ENCODE data around the gene H6PD.

Gene H6PD

DNA sequence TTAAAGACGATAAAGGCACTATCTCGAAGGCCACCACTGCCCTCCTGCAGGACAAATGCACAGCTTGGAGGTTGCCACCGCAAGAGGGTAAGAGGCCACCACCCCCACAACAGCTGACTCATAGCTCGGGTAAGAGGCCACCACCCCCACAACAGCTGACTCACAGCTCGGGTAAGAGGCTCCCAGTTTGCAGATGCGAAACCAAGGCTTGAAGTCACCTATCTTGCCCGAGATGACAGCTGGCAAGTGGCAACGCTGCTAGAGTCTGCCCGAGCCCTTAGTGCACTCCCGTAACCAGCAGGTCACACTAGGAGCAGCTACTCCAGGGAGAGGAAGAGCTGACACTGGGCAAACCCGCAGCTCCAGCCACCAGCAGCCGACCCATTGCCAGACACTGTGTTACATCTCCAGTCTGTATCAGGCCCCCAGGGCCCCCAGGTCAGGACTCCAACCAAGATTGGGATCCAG is 41.0 kb downstream of the H6PD start:
- no peak overlapping the region for H3K4me3 ChIP-seq (ENCODE audit: low read depth, low read length)
- DNase-seq (ENCODE audit: low read depth): peak; percentile 86

GRCh38 chr1:9278116-9278515 is 43.5 kb downstream of the H6PD start:
- no peak for TF ChIP-seq CTCF (IDR thresholded peaks at IDR 0.05; ENCODE audit: low read depth, low read length, missing control alignments)
- H3K4me3 ChIP-seq (ENCODE audit: low read depth, low read length): no peak overlapping the region
- no peak for DNase-seq (ENCODE audit: low read depth)

More for the DNA sequence above, 41.0 kb downstream of the H6PD start:
- TF ChIP-seq CTCF (IDR thresholded peaks at IDR 0.05; ENCODE audit: low read depth, low read length, missing control alignments): no peak

- no peak overlapping the region for H3K4me3 ChIP-seq (ENCODE audit: low read depth, low read length)
- DNase-seq (ENCODE audit: low read depth): no peak
- TF ChIP-seq CTCF (IDR thresholded peaks at IDR 0.05; ENCODE audit: low read depth, low read length, missing control alignments): no peak
These were observed 44.1 kb downstream of the H6PD start for GRCh38 chr1:9278585-9279153.

- H3K4me3 ChIP-seq (ENCODE audit: low read depth, low read length): no peak overlapping the region
- no peak for DNase-seq (ENCODE audit: low read depth)
- no peak for TF ChIP-seq CTCF (IDR thresholded peaks at IDR 0.05; ENCODE audit: low read depth, low read length, missing control alignments)
These were observed 44.7 kb downstream of the H6PD start for GRCh38 chr1:9279172-9279840.

GRCh38 chr1:9280015-9280860 is 45.7 kb downstream of the H6PD start:
- no peak overlapping the region for H3K4me3 ChIP-seq (ENCODE audit: low read depth, low read length)
- DNase-seq (ENCODE audit: low read depth): no peak
- no peak for TF ChIP-seq CTCF (IDR thresholded peaks at IDR 0.05; ENCODE audit: low read depth, low read length, missing control alignments)

DNA sequence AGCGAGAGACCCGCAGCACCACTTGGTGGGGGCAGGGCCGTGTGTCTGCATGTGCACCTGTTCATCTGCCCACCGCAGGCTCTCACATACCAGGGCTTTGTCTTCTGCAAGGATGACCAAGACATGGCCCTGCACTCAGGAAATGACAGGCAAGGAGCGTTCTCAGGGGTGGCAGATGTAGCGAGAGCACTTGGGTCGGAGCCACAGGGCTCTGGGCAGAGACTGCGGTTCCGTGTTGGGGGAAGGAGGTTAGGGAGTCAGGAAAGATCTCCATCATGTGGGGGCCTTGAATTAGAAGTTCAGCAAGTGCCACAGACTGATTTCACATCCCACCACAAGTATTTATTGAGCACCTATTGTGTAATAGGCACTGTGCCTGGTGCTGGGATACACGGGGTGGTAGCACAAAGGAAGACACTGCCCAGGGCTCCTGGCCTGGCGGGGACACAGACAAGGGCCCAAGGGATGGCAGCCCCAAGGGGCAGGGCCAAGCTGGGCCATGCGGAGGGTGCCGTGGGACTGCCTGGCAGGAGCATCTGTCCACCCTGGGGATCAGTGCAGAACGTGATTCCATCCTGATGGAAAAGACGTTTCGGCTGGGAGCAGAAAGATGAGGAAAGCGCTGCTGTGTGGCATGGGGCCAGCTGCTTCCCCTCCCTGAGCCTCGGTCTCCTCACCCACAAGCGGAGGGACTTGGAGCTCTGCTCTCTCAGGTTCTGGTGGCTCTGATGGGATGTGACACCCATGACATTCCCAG is 46.7 kb downstream of the H6PD start:
- DNase-seq (ENCODE audit: low read depth): no peak
- TF ChIP-seq CTCF (IDR thresholded peaks at IDR 0.05; ENCODE audit: low read depth, low read length, missing control alignments): no peak
- no peak overlapping the region for H3K4me3 ChIP-seq (ENCODE audit: low read depth, low read length)
